Gastrocnemius medialis (tissue), 4 donors: ENCODE measurements around the gene HNF1A.

Experiments
- CTCF ChIP-seq, 5 experiments: fragments of 450-650 bp in 3 of 5; fragments of 200-600 bp in 2 of 5; sonication (generic) in 2 of 5; IDR thresholded peaks in 4 of 5; conservative IDR thresholded peaks in 1 of 5; 1 replicate in 4 of 5; 2 replicates in 1 of 5; pipeline ENCODE4 v1.5.1; 2016 to 2019; ENCODE audit warnings: antibody characterized with exemption in 5 of 5, mild to moderate bottlenecking in 3 of 5, moderate library complexity in 3 of 5
- POLR2A ChIP-seq, 2 donors: fragments of 450-650 bp; IDR thresholded peaks; one replicate each; pipeline ENCODE4 v1.6.1; 2017; ENCODE audit warnings: antibody characterized with exemption in 2 of 2, mild to moderate bottlenecking in 2 of 2, moderate library complexity in 2 of 2

- no peak for TF ChIP-seq CTCF (IDR thresholded peaks at IDR 0.05 in 4 of 5, conservative IDR thresholded peaks at IDR 0.05 in 1 of 5)
- TF ChIP-seq POLR2A (IDR thresholded peaks at IDR 0.05) = no peak
These were observed 16.4 kb downstream of the HNF1A start for GRCh38 chr12:120994589-120995337.
